GM18498 (cell line): ENCODE data around the gene ITGAE.
"Not testable (repeated sequence)": the region's sequence is repeated elsewhere in the genome, so short reads cannot be mapped to it uniquely, and the experiment has no call there.

ENCODE experiments used
- ATAC-seq: cut with Tn5 transposase; IDR thresholded peaks from one replicate; pipeline ENCODE4 v1.9.1; 2021; ENCODE audit warnings: mild to moderate bottlenecking, moderate library complexity; ENCODE audit not compliant: unreplicated experiment

Gene ITGAE

GRCh38 chr17:3761918-3762380 is 39.0 kb downstream of the ITGAE start:
- ATAC-seq: no peak

- no peak for ATAC-seq
These were observed 39.7 kb downstream of the ITGAE start for GRCh38 chr17:3761036-3761917.

GRCh38 chr17:3759597-3760216 is 41.3 kb downstream of the ITGAE start:
- ATAC-seq: no peak

- no peak for ATAC-seq
These were observed 45.5 kb downstream of the ITGAE start for GRCh38 chr17:3755335-3756030.

GRCh38 chr17:3754458-3755334 is 46.3 kb downstream of the ITGAE start:
- ATAC-seq: no peak

GRCh38 chr17:3754066-3754457 is 46.9 kb downstream of the ITGAE start:
- no peak for ATAC-seq

GRCh38 chr17:3753624-3754023 is 47.4 kb downstream of the ITGAE start:
- no peak for ATAC-seq

GRCh38 chr17:3751836-3752235 is 49.2 kb downstream of the ITGAE start:
- ATAC-seq: no peak

GRCh38 chr17:3750926-3751325 is 50.1 kb downstream of the ITGAE start:
- no peak for ATAC-seq

- no peak for ATAC-seq
These were observed 50.7 kb downstream of the ITGAE start for GRCh38 chr17:3750296-3750695.

- ATAC-seq: no peak
These were observed 52.4 kb downstream of the ITGAE start for GRCh38 chr17:3748576-3748975.

GRCh38 chr17:3747805-3748204 is 53.2 kb downstream of the ITGAE start:
- ATAC-seq: no peak

- no peak for ATAC-seq
These were observed 55.9 kb downstream of the ITGAE start for GRCh38 chr17:3745071-3745470.

- no peak for ATAC-seq
These were observed 57.0 kb downstream of the ITGAE start for GRCh38 chr17:3744014-3744413.

- no peak for ATAC-seq
These were observed 60.3 kb downstream of the ITGAE start for GRCh38 chr17:3740611-3741073.

GRCh38 chr17:3739422-3740124 is 61.4 kb downstream of the ITGAE start:
- ATAC-seq: no peak

GRCh38 chr17:3738562-3739295 is 62.3 kb downstream of the ITGAE start:
- ATAC-seq: no peak

- no peak for ATAC-seq
These were observed 65.5 kb downstream of the ITGAE start for GRCh38 chr17:3735515-3735914.

- ATAC-seq: not testable (repeated sequence)
These were observed 66.1 kb downstream of the ITGAE start for GRCh38 chr17:3734911-3735276.
